C1 segment of cervical spinal cord (tissue), 14 donors: ENCODE data around the gene IFNAR1.
"Not testable (repeated sequence)": the region's sequence is repeated elsewhere in the genome, so short reads cannot be mapped to it uniquely, and the experiment has no call there.

ENCODE experiments used
- DNase-seq, 14 donors: peaks; one replicate each; lab custom pipeline; 2025; lab: John Stamatoyannopoulos, UW

IFNAR1 gene

DNA sequence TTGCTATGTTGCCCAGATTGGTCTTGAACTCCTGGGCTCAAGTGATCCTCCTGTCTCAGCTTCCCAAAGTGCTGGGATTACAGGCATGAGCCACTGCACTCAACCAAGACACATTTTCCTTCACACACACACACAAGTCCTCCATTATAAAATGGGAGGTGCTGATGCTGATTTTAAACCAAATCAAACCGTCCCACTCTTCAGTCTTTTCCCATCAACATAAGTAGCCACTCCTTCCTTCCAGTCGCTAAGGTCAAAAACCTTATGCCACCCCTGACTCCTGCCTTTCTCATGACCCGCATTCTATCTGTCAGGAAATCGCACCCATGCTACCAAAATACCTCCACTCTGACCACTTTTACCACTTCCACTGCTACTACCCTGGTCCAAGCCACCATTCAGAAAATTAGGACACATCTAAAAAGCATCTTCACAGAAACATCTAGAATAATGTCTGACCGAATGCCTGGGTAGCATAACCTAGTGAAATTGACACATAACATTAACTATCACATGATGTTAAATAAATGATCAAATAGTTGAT, 50.4 kb downstream of the IFNAR1 start:
- DNase-seq: no peak

DNA sequence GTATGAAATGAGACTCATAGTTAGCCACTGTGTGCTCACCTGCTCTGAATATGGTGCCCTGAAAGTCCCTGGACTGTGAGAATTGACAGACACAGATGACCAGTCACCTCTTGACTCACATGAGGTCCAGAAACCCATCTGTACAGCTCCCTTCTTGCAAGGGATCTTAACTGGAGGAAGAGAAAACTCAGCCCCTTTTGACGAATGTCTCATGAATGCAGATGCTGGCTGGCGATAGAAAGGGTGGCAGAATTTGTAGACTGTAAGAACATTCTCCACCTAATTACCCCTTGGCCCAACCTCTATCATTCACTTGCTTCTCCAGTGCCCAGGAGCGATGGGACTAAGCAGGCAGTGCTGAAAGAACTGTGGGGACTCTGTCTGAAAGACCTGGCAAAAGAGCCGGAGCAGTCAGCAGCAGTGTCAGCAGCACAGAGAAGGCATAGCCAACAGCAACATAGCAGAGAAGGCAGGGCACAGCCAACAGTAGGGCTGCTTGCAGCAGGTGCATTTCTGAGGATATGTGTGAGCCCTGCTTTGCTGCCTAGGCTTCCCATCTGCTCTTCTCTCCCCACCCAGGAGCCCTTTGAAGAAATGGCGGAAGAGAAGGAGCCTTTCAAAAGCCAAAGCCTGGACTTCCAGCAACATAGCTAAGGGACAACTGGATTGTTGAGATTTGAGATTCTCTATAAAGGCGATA, 52.6 kb downstream of the IFNAR1 start:
- DNase-seq: peak in 1 of 14 donors; percentile 21

DNA sequence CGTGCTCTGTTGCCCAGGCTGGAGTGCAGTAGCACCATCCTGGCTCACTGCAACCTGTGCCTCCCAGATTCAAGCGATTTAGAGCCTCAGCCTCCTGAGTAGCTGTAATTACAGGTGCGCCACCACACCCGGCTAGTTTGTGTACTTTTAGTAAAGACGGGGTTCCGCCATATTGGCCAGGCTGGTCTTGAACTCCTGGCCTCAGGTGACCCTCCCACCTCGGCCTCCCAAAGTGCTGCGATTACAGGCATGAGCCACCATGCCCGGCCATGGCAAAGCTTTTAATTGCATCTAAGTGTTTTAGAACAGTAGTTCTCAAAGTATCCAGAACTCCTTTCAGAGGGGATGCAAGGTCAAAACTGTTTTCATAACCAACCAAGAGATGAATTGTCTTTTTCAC, 53.3 kb downstream of the IFNAR1 start:
- no peak for DNase-seq

DNA sequence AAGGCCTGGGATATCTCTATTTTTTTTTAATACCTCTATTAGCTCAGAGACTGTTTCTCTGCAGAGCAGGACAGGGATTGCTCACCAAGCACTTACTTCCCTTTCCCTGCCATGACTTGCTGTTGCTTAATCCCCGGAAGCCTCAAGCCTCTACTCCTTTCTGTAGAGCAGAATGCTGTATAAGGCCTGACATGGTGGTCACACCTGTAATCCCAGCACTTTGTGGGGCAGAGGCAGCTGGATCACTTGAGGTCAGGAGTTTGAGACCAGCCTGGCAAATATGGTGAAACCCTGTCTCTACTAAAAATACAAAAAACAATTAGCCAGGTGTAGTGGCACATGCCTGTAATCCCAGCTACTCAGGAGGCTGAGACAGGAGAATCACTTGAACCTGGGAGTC, 55.2 kb downstream of the IFNAR1 start:
- peak in 1 of 14 donors; percentile 6 for DNase-seq

DNA sequence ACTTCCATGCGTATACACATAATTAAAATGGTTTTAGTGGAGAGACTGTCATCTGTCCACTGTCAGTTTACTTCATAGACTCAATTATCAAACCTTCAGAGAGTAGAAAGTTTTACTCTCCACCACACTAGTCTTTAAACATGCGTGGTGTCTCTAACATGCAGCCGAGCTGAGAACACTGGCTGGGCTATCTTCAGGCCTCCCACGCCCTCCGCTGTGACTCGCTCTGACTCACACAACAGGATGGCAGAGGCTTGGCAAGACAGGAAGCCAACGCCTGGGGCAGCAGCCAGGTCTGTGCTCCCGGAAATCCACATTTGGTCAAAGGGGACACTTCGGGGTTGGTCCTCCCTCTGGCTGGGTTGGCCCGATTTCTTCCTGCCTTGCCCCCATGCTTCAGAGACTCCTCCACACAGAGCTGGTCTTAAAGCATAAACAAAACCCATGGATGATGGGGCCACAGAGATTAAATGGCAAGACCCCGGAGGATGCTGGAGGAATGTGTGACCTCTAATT, 55.8 kb downstream of the IFNAR1 start:
- DNase-seq: peak in 11 of 14 donors; percentile 20 to 86 (median 57)

GRCh38 chr21:33381381-33381780, 56.6 kb downstream of the IFNAR1 start:
- DNase-seq: not testable (repeated sequence)

DNA sequence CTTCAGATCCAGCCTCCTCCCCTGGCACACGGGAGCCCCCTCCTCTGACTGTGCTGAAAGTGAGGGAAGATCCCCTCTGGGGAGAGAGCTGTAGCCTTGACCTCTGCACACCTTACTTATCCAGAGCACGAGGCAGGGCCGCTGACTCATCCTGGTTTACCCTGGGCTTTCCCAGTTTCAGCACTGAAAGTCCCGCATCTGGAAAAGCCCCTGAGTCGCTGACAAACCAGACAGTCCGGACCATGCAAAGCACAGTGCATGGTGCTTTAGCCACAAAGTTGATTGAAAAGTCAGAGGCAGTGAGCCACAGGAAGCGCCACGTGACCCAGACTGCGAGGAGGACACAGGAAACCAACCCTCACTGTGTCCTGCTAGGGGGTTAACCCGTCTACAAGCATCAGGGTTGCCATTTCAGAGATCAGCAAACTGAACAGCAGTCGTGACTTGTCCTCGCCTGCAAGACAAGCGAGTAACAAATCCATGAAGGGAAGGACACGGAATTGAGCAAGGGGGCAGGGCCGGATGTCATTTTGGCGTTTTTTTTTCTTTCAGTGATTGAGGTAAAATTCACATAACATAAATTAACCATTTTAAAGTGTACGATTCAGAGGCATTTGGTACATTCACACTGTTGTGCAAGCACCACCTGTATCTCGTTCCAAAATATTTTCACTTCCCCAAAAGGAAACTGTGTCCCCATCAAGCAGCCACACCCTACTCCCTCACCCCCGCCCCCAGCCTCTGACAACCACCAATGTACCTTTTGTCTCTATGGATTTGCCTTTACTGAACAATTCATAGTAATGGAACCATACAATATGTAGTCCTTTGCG, 58.5 kb downstream of the IFNAR1 start:
- DNase-seq: peak in 4 of 14 donors; percentile 12 to 35 (median 15)

- no peak for DNase-seq
Measured at GRCh38 chr21:33384841-33385331, 60.1 kb downstream of the IFNAR1 start.

DNA sequence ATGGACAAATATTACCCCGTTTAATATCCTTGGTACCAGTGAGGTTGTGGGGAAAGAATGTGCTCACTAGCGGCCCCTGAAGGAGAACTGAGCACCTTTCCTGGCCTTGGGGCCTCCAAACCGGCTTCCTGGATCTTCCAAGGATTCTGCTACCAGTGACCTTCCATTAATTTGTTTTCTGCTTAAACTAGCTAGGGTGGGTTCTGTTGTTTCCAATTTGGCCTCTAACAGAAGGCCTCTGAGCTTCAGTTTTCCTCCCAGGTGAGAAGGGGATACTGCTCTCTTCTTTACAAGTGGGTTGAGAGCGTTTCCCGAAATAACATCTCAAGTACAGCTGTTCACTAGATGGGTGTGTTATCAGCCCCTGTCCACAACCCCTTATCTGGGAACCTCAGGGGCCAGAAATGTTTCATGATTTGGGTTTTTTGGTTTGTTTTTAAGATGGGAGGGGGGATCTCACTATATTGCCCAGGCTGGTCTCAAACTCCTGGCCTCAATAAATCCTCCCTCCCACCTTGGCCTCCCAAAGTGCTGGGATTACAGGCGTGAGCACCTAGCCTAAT, 61.5 kb downstream of the IFNAR1 start:
- no peak for DNase-seq

- DNase-seq: no peak
Measured at GRCh38 chr21:33387294-33387693, 62.5 kb downstream of the IFNAR1 start.

GRCh38 chr21:33388188-33388587, 63.4 kb downstream of the IFNAR1 start:
- DNase-seq: no peak

GRCh38 chr21:33390479-33390878, 65.7 kb downstream of the IFNAR1 start:
- DNase-seq: no peak

DNA sequence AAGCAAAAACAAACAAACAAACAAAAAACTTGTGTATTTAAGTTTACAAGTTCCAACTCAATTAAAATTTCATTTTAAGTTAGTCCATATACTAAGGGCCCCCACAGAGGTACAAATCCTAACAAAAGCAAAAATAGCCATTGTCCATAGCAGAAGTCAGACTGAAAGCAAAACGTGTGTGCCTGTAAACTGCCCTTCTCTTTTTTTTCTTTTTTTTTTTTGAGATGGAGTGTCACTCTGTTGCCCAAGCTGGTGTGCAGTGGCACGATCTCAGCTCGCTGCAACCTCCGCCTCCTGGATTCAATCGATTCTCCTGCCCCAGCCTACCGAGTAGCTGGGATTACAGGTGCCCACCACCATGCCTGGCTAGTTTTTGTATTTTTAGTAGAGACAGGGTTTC, 66.9 kb downstream of the IFNAR1 start:
- no peak for DNase-seq

DNA sequence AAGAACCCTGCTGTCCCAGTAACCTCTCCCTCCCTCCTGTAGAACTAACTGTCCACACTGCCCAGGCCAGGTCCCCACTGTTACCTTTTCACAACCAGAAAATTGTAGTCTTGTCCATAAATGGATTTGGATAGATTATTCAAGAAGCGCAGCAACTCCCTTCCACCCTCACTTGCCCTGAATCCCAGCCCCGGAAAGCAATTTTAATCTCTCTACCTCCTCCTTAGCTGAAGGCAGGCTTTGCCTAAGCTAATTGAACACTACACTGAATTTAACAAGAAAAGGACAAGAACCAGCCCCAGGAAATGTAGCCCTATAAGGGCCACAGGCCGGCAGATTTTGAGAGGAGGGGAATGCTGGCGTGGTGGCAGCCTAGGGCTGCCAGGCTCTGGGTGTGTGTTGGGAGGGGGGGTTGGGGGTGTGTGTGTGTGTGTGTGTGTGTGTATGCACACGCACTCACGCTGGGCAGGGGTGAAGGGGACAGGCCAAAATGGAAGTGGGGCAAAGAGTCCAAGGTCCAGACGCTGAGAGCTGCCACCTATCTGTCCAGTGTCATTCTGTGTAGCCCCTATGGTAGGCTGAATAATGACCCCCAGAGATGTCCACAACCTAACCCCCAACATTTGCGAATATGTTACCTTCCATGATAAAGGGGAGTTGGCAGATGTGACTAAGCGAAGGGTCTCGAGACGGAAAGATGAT, 67.7 kb downstream of the IFNAR1 start:
- DNase-seq: no peak

DNA sequence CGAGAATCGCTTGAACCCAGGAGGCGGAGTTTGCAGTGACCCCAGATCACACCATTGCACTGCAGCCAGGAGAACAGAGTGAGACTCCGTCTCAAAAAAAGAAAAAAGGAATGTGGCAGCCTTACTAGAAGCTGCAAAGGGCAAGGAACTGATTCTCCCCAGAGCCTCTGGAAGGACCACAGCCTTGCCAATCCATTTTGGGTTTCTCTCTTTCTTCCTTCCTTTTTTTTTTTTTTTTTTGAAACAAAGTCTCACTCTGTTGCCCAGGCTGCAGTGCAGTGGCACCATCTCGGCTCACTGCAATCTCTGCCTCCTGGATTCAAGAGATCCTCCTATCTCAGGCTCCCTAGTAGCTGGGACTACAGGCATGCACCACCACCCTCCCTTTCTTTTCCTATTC, 68.6 kb downstream of the IFNAR1 start:
- no peak for DNase-seq

- peak in 6 of 14 donors; percentile 20 to 43 (median 32) for DNase-seq
Measured at GRCh38 chr21:33394260-33394659, 69.5 kb downstream of the IFNAR1 start.

DNA sequence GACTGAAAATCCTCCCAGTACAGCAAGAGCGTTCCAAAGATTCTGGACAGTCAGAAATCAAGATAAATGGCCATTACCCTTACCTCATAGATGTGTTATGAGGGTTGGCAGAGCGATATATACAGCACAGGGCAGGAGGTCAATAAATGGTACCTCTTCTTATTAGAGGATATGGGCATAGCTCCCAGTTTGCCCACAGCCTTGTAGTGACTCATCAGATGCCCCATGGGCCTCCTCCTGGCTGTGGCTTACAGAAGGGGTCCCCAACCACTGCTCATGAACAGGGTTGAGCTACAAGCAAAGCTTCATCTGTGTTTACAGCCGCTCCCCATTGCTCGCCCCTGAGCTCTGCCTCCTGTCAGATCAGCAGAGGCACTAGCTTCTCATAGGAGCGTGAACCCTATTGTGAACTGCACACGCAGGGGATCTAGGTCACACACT, 71.1 kb downstream of the IFNAR1 start:
- no peak for DNase-seq

- DNase-seq: no peak
Measured at GRCh38 chr21:33396436-33396835, 71.7 kb downstream of the IFNAR1 start.

DNA sequence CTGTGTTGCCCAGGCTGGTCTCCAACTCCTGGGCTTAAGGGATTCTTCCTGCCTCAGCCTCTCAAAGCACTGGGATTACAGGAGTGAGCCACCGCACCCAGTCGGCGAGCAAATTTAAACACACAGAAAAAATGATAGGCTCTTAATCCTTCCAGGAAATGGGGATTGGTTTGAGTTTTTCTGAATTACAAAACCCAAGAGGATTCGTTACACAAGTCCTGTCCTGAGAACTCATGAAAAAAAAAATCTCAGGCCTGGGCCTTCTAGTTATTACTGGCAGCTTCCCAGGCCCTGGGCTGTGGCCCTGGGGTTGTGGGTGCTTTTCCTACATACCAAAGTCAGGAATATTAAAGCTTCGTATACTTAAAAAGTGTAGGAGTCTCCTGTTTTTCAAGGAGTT, 72.2 kb downstream of the IFNAR1 start:
- DNase-seq: no peak

- DNase-seq: no peak
Measured at GRCh38 chr21:33397717-33398116, 72.9 kb downstream of the IFNAR1 start.

DNA sequence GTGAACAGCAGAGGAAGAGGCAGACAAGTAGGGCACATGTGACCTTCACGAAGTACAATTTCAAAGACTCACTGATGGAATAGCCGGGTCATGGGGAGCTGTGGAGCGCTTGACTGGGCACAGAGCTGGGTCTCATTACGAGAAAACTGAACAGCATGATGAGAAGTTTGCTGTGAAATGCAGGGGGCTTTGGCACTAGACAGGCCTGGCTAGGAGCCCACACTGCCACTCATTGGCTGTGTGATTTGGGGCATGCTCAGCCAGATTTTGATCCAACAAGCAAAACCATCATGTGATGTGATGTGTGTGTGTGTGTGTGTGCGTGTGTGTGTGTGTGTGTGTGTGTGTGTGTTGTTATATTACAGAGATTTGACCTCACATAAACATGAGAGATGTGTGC, 73.6 kb downstream of the IFNAR1 start:
- no peak for DNase-seq
